ENCODE measurements around the gene TK1. TPM values are rescaled to one million over a fixed set of nuclear protein-coding genes. Genes with fewer than 3 reads are reported as not detected.

The TK1 gene
- total RNA-seq, 1 donor, result 23.9 TPM

GRCh38 chr17:78129351-78130089 is 57.3 kb downstream of the TK1 start:
- no peaks in the 10 kb centered on the region for H3K9me3 ChIP-seq (ENCODE audit: low read depth, low read length)
- no peak overlapping the region for H2AFZ ChIP-seq (ENCODE audit: low read length)
- H3K27me3 ChIP-seq (ENCODE audit: insufficient read depth, low read length), result peaks cover 42% of the 10 kb centered on the region
- H4K20me1 ChIP-seq (ENCODE audit: insufficient read depth, low read length), result no peaks in the 10 kb centered on the region
- no peaks in the 10 kb centered on the region for H3K79me2 ChIP-seq (ENCODE audit: insufficient read depth, low read length)
- DNase-seq (ENCODE audit: insufficient read length, low spot score, missing footprints), result peak; percentile 89
- H3K4me2 ChIP-seq (ENCODE audit: insufficient read depth, low read length), result no peak overlapping the region
- H3K4me3 ChIP-seq (ENCODE audit: insufficient read depth, low read length), result no peak overlapping the region
- TF ChIP-seq CTCF (IDR thresholded peaks at IDR 0.05; ENCODE audit: extremely low read depth, low read depth, low read length), result no peak
- H3K36me3 ChIP-seq (ENCODE audit: insufficient read depth, low read length), result no peaks in the 10 kb centered on the region
- H3K4me1 ChIP-seq (ENCODE audit: insufficient read depth, low read length), result no peaks in the 10 kb centered on the region
- no peak overlapping the region for H3K27ac ChIP-seq (ENCODE audit: low read depth, low read length)

GRCh38 chr17:78128551-78129350 is 58.1 kb downstream of the TK1 start, which contains the start of gene TMC6:
Gene TMC6, minus strand, starts transcription at chr17:78128755. Its CDS starts 1,923 bp downstream, at chr17:78126832.
- H3K9me3 ChIP-seq (ENCODE audit: low read depth, low read length), result no peaks in the 10 kb centered on the region
- H3K36me3 ChIP-seq (ENCODE audit: insufficient read depth, low read length), result no peaks in the 10 kb centered on the region
- no peak within 1 kb of the TSS for H3K4me2 ChIP-seq (ENCODE audit: insufficient read depth, low read length)
- no peak for TF ChIP-seq CTCF (IDR thresholded peaks at IDR 0.05; ENCODE audit: extremely low read depth, low read depth, low read length)
- no peaks in the 10 kb centered on the region for H3K79me2 ChIP-seq (ENCODE audit: insufficient read depth, low read length)
- H3K4me3 ChIP-seq (ENCODE audit: insufficient read depth, low read length), result peak within 1 kb of the TSS; percentile 22
- DNase-seq (ENCODE audit: insufficient read length, low spot score, missing footprints), result peak; percentile 92
- H3K27ac ChIP-seq (ENCODE audit: low read depth, low read length), result no peak within 1 kb of the TSS
- peaks cover 42% of the 10 kb centered on the region for H3K27me3 ChIP-seq (ENCODE audit: insufficient read depth, low read length)
- H2AFZ ChIP-seq (ENCODE audit: low read length), result no peak within 1 kb of the TSS
- no peaks in the 10 kb centered on the region for H3K4me1 ChIP-seq (ENCODE audit: insufficient read depth, low read length)
- H4K20me1 ChIP-seq (ENCODE audit: insufficient read depth, low read length), result no peaks in the 10 kb centered on the region

GRCh38 chr17:78127888-78128550 is 58.8 kb downstream of the TK1 start:
- no peak overlapping the region for H2AFZ ChIP-seq (ENCODE audit: low read length)
- H3K36me3 ChIP-seq (ENCODE audit: insufficient read depth, low read length), result no peaks in the 10 kb centered on the region
- H3K4me1 ChIP-seq (ENCODE audit: insufficient read depth, low read length), result no peaks in the 10 kb centered on the region
- peak; percentile 88 for DNase-seq (ENCODE audit: insufficient read length, low spot score, missing footprints)
- no peak overlapping the region for H3K4me2 ChIP-seq (ENCODE audit: insufficient read depth, low read length)
- peaks cover 40% of the 10 kb centered on the region for H3K27me3 ChIP-seq (ENCODE audit: insufficient read depth, low read length)
- H3K27ac ChIP-seq (ENCODE audit: low read depth, low read length), result no peak overlapping the region
- H3K4me3 ChIP-seq (ENCODE audit: insufficient read depth, low read length), result peak overlapping the region; percentile 22
- H3K9me3 ChIP-seq (ENCODE audit: low read depth, low read length), result no peaks in the 10 kb centered on the region
- no peaks in the 10 kb centered on the region for H4K20me1 ChIP-seq (ENCODE audit: insufficient read depth, low read length)
- no peak for TF ChIP-seq CTCF (IDR thresholded peaks at IDR 0.05; ENCODE audit: extremely low read depth, low read depth, low read length)
- no peaks in the 10 kb centered on the region for H3K79me2 ChIP-seq (ENCODE audit: insufficient read depth, low read length)
